Measurements from ENCODE around the gene MRPL58. TPM values are rescaled to one million over a fixed set of nuclear protein-coding genes. Genes with fewer than 3 reads are reported as not detected.
"Not testable (repeated sequence)": the region's sequence is repeated elsewhere in the genome, so short reads cannot be mapped to it uniquely, and the experiment has no call there.

Gene MRPL58
- total RNA-seq, 6 experiments from 2014 or later: 39.2 to 50.6 (median 47.8) TPM

- Mint-ChIP-seq H3K27me3 (ENCODE audit: insufficient read depth) (no peaks in the 10 kb centered on the region; the same call in none of the 2 replicates), H3K9me3 (no peaks in the 10 kb centered on the region), H3K36me3 (ENCODE audit: low read depth) (no peaks in the 10 kb centered on the region), H3K4me3 (no peak overlapping the region), H3K27ac (no peak overlapping the region), H3K4me1 (ENCODE audit: low read depth) (no peaks in the 10 kb centered on the region; the same call in 1 of the 2 replicates)
- no peak for DNase-seq
- no peak for TF ChIP-seq CTCF (IDR thresholded peaks at IDR 0.05)
Measured at GRCh38 chr17:75005291-75005690, 7.2 kb upstream of the MRPL58 start.

GRCh38 chr17:75006084-75006483 lies 6.4 kb upstream of the MRPL58 start:
- H3K36me3 Mint-ChIP-seq (ENCODE audit: low read depth); DNase-seq; H3K27ac Mint-ChIP-seq; H3K9me3 Mint-ChIP-seq; H3K4me3 Mint-ChIP-seq; H3K27me3 Mint-ChIP-seq (ENCODE audit: insufficient read depth); H3K4me1 Mint-ChIP-seq (ENCODE audit: low read depth): not testable (repeated sequence)

- peaks cover 10% of the 10 kb centered on the region for H3K4me1 Mint-ChIP-seq (ENCODE audit: low read depth)
- no peaks in the 10 kb centered on the region for H3K36me3 Mint-ChIP-seq (ENCODE audit: low read depth)
- TF ChIP-seq CTCF (IDR thresholded peaks at IDR 0.05): no peak
- H3K9me3 Mint-ChIP-seq: no peaks in the 10 kb centered on the region
- no peak overlapping the region for H3K27ac Mint-ChIP-seq
- no peaks in the 10 kb centered on the region; the same call in none of the 2 replicates for H3K27me3 Mint-ChIP-seq (ENCODE audit: insufficient read depth)
- no peak overlapping the region for H3K4me3 Mint-ChIP-seq
- DNase-seq: no peak
Measured at GRCh38 chr17:75006653-75007052, 5.8 kb upstream of the MRPL58 start.

- DNase-seq: no peak
- no peaks in the 10 kb centered on the region for H3K9me3 Mint-ChIP-seq
- TF ChIP-seq CTCF (IDR thresholded peaks at IDR 0.05): no peak
- no peaks in the 10 kb centered on the region; the same call in none of the 2 replicates for H3K27me3 Mint-ChIP-seq (ENCODE audit: insufficient read depth)
- H3K36me3 Mint-ChIP-seq (ENCODE audit: low read depth): 0 out of 2 replicates have a peak, but pooled peaks cover under 1% of the 10 kb centered on the region
- no peak overlapping the region for H3K27ac Mint-ChIP-seq
- H3K4me3 Mint-ChIP-seq: no peak overlapping the region
- peaks cover 21% of the 10 kb centered on the region for H3K4me1 Mint-ChIP-seq (ENCODE audit: low read depth)
Measured at GRCh38 chr17:75008373-75008772, 4.1 kb upstream of the MRPL58 start.

- TF ChIP-seq CTCF (IDR thresholded peaks at IDR 0.05): no peak
- Mint-ChIP-seq H3K4me1 (ENCODE audit: low read depth) (peaks cover 29% of the 10 kb centered on the region), H3K36me3 (ENCODE audit: low read depth) (peaks cover 7% of the 10 kb centered on the region), H3K27me3 (ENCODE audit: insufficient read depth) (no peaks in the 10 kb centered on the region; the same call in none of the 2 replicates), H3K4me3 (no peak overlapping the region), H3K27ac (no peak overlapping the region; the same call in 1 of the 2 replicates), H3K9me3 (no peaks in the 10 kb centered on the region)
- DNase-seq: no peak
Measured at GRCh38 chr17:75009139-75009724, 3.2 kb upstream of the MRPL58 start.

- H3K36me3 Mint-ChIP-seq (ENCODE audit: low read depth): peaks cover 12% of the 10 kb centered on the region
- peak overlapping the region; percentile 97 for H3K4me3 Mint-ChIP-seq
- peak; percentile 63 for DNase-seq
- no peak for TF ChIP-seq CTCF (IDR thresholded peaks at IDR 0.05)
- no peaks in the 10 kb centered on the region; the same call in none of the 2 replicates for H3K27me3 Mint-ChIP-seq (ENCODE audit: insufficient read depth)
- H3K27ac Mint-ChIP-seq: peak overlapping the region; percentile 97
- peaks cover 29% of the 10 kb centered on the region for H3K4me1 Mint-ChIP-seq (ENCODE audit: low read depth)
- no peaks in the 10 kb centered on the region for H3K9me3 Mint-ChIP-seq
Measured at GRCh38 chr17:75010683-75011400, 1.6 kb upstream of the MRPL58 start.
